HG02970 (cell line): ENCODE data around the gene ARL15.

Experiments
- ATAC-seq: cut with Tn5 transposase; IDR thresholded peaks from one replicate; pipeline ENCODE4 v1.9.1; 2021; ENCODE audit warnings: mild to moderate bottlenecking, moderate library complexity, moderate number of reproducible peaks; ENCODE audit not compliant: unreplicated experiment, low FRiP score

Gene ARL15

GRCh38 chr5:54109626-54110330, 200.6 kb downstream of the ARL15 start:
- no peak for ATAC-seq

- no peak for ATAC-seq
Measured at GRCh38 chr5:54108136-54108535, 202.2 kb downstream of the ARL15 start.

GRCh38 chr5:54103871-54104270, 206.5 kb downstream of the ARL15 start:
- no peak for ATAC-seq

GRCh38 chr5:54098267-54098666, 212.1 kb downstream of the ARL15 start:
- ATAC-seq: no peak

- ATAC-seq: no peak
Measured at GRCh38 chr5:54095969-54096368, 214.4 kb downstream of the ARL15 start.

DNA sequence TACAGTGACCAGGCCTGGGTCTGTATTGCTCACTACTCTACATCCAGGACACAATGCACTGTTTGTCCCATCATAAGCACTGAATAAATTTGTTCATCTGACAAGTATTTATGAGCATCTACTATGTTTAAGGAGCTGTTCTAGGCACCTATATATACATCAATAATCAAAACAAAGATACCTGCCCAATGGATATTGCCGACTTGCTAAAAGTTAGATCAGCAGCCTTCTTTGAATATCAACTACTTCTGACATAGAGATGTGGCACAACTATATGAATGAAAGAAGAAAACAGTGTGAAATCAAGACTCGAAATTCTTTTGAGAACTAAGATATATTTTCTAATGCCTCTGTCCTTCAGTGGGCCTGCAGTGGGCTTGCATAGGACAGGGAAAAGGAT, 215.7 kb downstream of the ARL15 start:
- ATAC-seq: no peak

- no peak for ATAC-seq
Measured at GRCh38 chr5:54093861-54094260, 216.5 kb downstream of the ARL15 start.

DNA sequence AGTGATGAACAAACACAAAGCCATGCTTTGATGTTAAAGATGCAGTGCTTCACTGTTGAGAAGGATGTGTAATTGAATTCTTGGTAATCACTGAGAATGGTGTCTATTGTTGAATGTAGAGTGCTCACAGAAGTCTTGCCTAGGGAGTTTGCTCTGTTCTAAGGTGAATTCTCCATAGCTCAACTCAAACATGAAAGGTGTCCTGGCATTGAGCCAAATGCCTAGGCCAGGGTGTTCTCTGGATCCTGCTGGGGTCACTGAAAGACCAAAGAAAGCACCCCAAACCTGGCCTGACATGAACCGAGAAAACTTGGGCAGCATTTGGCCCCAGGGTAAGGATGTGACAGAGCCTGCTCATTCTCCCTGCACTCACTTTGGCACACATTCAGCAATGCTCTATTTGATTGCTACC, 217.3 kb downstream of the ARL15 start:
- no peak for ATAC-seq

DNA sequence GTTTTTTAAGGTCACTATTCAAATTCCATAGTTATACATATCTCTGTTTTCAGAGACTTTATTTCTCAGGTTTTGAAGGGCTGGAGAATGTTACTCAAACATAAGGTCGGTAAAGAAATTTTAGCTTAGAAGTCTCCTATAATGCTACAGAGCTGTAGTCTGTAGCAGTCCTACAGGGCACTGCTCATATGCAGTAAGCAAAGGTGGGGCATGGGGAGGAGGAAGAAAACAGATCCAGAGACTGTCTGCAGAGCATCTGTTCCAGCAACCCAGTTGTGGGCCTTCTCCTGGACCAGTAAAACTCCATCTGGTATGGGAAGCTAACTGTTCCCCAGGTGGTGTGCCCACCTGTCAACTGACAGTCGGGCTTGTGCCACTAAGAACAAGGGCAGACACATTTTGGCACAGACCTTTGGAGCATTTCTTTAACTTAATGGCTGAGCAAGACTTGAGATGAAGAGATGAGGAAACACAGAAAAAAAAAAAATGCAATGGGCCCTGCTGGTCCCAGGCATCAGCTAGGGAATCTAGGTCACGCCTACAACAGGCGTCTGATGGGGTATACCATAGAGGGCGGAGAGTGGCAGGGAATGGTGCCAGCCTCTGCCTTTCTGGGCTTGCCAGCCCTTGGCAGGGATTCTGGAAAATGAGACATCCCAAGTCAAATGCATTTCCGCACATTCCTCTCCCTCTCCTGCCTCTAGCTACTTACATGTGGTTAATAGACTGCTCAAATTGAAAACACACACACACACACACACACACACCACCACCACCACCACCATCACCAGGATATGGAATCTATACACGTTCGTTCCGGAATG, 218.9 kb downstream of the ARL15 start:
- no peak for ATAC-seq

- ATAC-seq: no peak
Measured at GRCh38 chr5:54090495-54091120, 219.8 kb downstream of the ARL15 start.

DNA sequence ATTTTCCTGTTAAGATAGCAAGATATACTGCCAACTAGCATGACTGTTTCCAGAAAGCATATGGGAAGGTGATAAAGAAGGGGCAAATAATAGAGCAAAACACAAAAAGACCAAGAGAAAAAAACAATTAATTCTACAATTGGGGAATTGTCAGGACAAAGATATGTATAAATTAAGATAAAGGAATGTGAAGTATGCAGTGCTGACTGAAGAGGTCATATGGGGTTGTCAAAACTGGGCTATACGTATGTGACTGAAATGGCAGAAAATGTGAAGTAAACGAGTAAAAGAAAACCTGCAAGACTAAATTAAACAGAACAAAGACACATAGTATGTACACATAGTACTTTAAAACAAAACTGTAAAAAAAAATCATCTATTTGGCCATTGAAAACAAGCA, 222.3 kb downstream of the ARL15 start:
- no peak for ATAC-seq

DNA sequence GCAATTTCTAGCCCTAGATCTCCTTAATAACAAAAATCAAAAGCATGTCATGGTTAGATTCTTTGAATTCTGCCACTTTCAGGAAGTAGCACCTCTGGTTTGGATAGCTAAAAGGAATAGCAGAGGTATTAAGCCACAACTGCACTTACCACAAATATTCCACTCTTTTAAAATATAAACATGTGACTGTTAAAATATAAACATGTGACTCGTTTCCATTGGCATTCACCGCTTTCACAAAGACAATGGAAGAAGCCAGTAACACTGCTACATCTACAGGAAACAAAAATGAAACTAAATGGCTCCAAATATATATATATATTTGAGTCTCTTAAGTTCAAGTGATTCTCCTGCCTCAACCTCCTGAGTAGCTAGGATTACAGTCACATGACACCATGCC, 222.9 kb downstream of the ARL15 start:
- no peak for ATAC-seq

DNA sequence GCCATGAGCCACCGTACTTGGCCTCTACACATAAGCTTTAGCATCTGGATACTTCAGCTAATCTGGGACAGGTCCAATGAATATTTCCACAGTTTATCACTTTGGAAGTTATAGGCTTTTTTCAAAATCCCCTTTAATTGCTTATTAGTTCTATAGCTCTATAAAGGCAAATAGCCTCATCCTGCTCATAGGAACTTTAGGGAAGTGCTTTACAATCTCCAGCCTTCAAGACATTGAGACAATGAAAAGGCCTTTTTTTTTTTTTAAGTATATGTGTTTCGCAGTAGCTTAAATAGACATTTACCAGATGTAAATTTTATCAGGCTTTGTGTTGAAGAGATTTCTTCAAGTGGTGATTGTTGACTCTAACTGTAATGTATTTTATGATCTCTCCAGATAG, 224.2 kb downstream of the ARL15 start:
- ATAC-seq: no peak

DNA sequence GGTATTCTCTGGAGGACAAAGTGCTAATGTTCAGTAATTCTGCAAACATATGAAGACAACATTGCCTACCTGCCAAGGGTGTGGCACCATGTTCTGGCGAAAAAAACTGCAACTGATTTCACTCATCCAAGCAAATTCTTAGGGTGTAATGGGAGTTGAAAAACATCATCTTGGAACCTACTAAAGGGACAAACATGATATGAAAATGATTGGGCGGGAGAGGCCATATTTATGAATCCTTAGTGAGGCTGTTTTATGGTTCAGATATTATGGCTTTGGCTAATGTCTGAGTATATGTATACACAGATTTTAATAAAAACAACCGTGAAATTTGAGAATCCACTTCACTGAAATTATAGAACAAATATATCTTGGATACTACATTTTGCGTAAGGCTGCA, 225.7 kb downstream of the ARL15 start:
- ATAC-seq: no peak

- ATAC-seq: no peak
Measured at GRCh38 chr5:54083851-54084250, 226.5 kb downstream of the ARL15 start.

- ATAC-seq: no peak
Measured at GRCh38 chr5:54083245-54083644, 227.1 kb downstream of the ARL15 start.

DNA sequence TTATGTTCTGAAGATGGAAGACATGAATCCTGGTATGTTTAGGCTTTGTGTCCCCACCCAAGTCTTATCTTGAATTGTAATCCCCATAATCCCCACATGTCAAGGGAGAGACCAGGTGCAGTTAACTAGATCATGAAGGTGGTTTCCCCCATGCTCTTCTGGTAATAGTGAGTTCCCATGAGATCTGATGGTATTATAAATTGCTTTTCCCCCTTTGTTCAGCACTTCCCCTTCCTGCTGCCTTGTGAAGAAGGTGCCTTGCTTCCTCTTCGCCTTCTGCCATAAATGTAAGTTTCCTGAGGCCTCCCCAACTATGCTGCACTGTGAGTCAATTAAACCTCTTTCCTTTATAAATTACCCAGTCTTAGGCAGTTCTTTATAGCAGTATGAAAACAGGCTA, 229.0 kb downstream of the ARL15 start:
- no peak for ATAC-seq

- ATAC-seq: no peak
Measured at GRCh38 chr5:54080831-54081230, 229.5 kb downstream of the ARL15 start.

DNA sequence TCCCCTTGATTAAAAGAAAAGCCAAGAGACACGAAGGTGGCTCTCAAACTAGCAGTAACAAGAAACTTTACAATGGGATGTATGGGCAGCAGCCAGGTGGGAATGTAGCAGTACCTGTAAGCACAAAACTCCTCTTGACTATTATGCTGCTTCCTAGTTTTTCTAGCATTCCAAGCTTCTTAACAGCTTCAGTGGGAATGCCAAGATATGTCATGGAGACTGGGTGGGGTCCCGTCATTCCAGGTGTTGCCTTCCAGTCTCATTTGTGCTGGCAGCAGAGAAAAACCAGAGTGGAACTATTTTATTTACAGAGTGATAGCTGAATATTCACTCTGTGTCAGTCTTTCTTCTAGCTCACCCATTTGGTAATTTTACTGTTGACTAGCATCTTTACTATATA, 236.6 kb downstream of the ARL15 start:
- ATAC-seq: no peak

DNA sequence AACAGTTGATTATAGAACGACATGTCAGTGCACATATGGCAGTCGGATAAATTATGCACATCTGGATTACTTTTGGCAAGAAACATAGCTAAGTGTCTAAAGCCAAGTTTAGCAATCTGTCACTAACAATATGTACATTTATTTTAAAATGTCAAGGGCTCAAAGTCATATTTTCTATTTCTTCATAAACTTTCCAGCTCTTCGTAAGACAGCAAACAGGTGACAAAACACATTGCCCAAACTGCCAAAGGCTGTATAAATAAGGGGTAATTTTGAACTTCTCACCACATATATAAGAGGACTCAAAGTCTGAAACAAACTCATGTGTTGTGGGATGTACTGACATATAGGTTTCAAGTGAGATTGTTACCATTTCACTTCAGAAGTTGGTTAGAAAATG, 237.2 kb downstream of the ARL15 start:
- no peak for ATAC-seq

DNA sequence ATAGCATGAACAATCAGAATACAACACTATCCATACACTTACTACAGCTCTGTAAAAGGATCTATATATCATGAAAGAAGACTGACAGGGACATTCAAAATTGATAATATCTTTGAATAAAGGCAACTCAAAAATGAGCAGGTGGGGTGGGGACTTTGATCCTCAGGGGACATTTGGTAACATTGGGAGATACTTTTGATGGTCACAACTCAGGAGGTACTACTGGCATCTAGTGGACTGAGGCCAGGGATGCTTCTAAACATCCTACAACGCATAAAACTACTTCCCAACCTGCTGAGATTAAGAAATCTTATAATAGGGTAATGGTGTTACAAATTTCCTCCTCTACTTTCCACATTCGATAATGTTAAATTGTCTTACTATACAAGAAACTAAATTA, 243.9 kb downstream of the ARL15 start:
- ATAC-seq: no peak

GRCh38 chr5:54063817-54064216, 246.6 kb downstream of the ARL15 start:
- no peak for ATAC-seq
